Brain pericyte (primary cell): ENCODE data around the gene UCN3.
"Not testable (repeated sequence)": the region's sequence is repeated elsewhere in the genome, so short reads cannot be mapped to it uniquely, and the experiment has no call there.

Experiments used
- DNase-seq: peaks from one replicate; pipeline ENCODE4 v3.0.0-alpha.2; 2012; ENCODE audit warnings: low read depth, low spot score

The UCN3 gene

GRCh38 chr10:5365928-5366327, 1.2 kb downstream of the UCN3 start:
- no peak for DNase-seq

GRCh38 chr10:5369362-5370158, 4.8 kb downstream of the UCN3 start:
- DNase-seq = no peak

- DNase-seq = no peak
Observed at GRCh38 chr10:5370493-5371352, 6.0 kb downstream of the UCN3 start.

GRCh38 chr10:5373307-5373706, 8.5 kb downstream of the UCN3 start:
- DNase-seq = no peak

DNA sequence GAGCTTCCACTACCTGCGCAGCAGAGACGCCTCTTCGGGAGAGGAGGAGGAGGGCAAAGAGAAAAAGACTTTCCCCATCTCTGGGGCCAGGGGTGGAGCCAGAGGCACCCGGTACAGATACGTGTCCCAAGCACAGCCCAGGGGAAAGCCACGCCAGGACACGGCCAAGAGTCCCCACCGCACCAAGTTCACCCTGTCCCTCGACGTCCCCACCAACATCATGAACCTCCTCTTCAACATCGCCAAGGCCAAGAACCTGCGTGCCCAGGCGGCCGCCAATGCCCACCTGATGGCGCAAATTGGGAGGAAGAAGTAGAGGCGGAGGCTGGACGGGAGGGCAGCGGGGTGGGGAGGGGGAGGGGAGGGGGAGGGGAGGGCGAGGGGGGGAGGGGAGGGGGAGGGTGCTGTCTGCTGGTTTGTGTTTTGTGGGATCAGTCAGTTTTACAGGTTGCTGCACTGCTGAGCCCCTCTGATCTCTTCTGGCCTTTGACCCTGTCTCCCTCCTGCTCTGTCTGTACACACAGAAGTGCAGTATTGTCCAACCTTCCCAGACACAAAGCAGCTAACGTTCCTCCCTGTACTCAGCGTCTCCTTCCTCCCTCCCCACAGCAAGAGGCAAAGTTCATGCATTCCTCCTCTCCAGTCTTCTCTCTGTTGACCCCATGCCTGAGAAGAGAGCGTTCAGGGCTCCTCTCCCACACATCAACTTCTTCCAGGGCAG, 9.3 kb downstream of the UCN3 start:
- DNase-seq = no peak

GRCh38 chr10:5376450-5376849, 11.7 kb downstream of the UCN3 start:
- no peak for DNase-seq

DNA sequence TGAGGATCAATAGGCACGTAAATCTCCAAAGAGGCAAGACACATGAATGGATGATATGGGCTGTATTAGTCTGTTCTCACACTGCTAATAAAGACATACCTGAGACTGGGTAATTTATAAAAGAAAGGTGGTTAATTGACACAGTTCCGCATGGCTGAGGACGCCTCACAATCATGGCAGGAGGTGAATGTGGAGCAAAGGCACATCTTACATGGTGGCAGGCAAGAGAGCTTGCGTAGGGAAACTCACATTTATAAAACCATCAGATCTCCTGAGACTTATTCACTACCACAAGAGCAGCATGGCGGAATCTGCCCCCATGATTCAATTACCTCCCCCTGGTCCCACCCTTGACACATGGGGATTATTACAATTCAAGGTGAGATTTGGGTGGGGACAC, 14.4 kb downstream of the UCN3 start:
- not testable (repeated sequence) for DNase-seq

- DNase-seq = not testable (repeated sequence)
Observed at GRCh38 chr10:5380395-5380794, 15.6 kb downstream of the UCN3 start.

GRCh38 chr10:5381187-5381586, 16.4 kb downstream of the UCN3 start:
- no peak for DNase-seq

DNA sequence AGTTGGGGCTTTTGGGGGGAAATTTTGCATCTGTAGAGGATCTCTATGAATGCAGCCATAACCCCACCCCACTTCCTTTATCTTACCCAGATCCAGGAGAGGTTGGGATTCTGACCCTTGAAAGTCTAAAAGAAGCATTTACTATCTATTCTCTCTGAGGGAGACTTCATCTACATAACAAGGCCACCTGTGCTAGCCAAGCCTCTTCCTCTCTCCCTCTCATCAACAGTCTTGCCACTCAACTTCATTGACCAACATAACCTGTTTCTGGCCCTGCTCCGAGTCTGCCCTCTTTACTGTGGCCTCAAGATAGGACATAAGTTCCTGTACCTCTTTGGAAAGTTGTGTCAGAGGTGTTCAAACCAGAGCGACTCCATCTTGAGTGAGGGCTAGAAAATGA, 20.5 kb downstream of the UCN3 start:
- DNase-seq = no peak

DNA sequence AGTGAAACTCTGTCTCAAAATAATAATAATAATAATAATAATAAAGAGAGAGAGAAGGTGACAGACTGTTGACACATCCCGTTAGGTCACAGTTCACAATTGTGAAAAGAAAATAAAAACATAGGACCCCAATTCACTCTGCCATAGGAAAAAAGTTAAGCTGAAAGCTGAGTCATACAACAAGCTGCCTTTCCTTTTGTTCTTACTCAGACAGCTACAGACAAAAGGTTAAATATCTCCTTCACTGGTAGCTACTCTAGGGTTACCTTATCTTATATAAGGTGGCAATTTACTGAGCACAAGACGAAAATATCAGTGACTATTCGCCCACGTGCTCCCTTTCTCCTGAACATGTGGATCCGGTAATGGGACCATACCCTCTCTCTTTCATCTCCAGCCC, 22.4 kb downstream of the UCN3 start:
- no peak for DNase-seq

- no peak for DNase-seq
Observed at GRCh38 chr10:5390607-5391205, 25.9 kb downstream of the UCN3 start.

DNA sequence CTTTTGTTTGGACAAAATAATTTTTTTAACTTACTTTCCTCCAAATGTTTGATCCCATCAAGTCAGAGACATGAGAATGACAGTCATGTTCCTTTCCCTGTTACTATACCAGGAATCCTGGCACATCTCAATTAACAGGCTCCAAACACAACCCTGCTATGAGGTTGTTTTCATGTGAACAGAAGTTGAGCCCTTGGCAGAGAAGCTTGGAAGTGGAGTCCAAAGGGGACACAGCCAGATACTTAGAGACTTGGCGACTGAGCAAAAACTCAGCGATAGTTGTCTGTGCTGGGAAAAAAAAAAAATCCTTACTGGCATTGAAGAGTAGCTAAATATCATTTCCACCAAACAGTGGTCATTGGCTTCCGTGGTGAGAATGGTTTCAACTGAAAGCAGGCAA, 27.0 kb downstream of the UCN3 start:
- DNase-seq = no peak

GRCh38 chr10:5393529-5393928, 28.8 kb downstream of the UCN3 start:
- no peak for DNase-seq

DNA sequence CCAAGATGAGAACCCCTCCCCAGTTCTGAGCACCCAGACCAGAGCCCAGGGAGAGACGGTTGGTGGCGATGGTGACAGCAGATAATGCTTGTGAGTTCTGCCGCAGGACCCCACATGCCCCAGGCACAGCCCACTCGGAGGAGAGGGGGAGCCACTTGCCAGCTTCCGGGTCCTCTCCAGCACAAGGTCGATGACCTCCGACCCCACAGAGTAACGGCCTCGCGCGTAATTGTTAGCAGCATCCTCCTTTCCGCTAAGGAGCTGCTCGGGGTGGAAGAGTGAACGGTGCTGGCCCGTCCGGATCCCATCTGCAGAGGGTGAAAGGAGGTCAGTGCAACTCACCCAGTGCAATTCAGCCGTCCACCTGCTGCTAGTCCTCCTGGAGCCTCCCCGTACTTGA, 30.4 kb downstream of the UCN3 start:
- no peak for DNase-seq

GRCh38 chr10:5396556-5397300, 32.0 kb downstream of the UCN3 start:
- no peak for DNase-seq

- DNase-seq = no peak
Observed at GRCh38 chr10:5399332-5399731, 34.6 kb downstream of the UCN3 start.

- DNase-seq = no peak
Observed at GRCh38 chr10:5400468-5401240, 35.9 kb downstream of the UCN3 start.

DNA sequence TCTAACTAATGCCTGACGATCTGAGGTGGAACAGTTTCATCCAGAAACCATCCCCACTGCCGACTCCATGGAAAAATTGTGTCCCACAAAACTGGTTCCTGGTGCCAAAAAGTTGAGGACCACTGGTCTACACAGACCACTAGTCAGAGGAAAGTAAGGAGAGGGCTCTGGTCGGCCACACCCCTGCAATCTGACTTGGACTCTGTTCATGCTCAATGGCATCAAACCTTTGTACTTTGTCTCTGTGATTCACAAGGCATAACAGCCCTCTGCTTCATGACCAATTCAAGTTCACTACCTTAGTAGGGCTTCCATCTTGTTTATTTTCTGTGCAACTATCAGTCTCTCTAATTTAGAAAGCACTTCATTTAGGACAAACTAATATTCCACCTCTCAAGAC, 38.0 kb downstream of the UCN3 start:
- no peak for DNase-seq
